ENCODE results near the gene PRDM16.

DNA sequence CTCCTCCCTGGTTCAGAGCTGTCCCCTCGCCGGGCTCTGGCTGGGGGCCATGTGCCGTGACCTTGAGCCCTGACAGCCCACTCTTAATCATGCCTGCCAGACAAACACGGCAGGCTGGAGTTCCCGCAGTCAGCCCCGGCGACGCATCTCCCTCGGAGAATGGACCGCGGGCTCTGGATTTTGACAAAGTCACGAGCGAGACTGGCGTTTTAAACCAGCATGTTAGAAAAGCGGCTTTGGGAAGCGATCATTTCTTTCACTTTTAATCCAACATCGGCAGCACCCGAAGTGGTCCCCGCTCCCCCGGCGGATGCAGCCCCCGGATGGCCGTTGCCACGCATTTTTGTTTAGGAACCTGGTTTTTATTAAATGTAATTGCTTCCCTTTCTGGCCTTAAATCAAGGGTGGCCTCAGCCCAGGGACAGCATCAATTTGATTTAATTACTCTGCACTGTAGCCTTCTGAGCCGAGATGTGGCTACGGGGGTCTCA is 70.9 kb downstream of the PRDM16 start:
- TF ChIP-seq, protein P1, sequence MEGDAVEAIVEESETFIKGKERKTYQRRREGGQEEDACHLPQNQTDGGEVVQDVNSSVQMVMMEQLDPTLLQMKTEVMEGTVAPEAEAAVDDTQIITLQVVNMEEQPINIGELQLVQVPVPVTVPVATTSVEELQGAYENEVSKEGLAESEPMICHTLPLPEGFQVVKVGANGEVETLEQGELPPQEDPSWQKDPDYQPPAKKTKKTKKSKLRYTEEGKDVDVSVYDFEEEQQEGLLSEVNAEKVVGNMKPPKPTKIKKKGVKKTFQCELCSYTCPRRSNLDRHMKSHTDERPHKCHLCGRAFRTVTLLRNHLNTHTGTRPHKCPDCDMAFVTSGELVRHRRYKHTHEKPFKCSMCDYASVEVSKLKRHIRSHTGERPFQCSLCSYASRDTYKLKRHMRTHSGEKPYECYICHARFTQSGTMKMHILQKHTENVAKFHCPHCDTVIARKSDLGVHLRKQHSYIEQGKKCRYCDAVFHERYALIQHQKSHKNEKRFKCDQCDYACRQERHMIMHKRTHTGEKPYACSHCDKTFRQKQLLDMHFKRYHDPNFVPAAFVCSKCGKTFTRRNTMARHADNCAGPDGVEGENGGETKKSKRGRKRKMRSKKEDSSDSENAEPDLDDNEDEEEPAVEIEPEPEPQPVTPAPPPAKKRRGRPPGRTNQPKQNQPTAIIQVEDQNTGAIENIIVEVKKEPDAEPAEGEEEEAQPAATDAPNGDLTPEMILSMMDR (IDR thresholded peaks at IDR 0.05): no peak
- TF ChIP-seq POLR2A (IDR thresholded peaks at IDR 0.05): no peak

Measured in uterus (tissue), 2 donors.